Keratinocyte (primary cell): ENCODE measurements around the gene GDPD5.

ENCODE experiments used
- EZH2 ChIP-seq: IDR thresholded peaks from one replicate; pipeline ENCODE4 v1.6.1; 2012; ENCODE audit warnings: inconsistent platforms, mild to moderate bottlenecking, low read length, moderate library complexity
- TF ChIP-seq, protein P1 (sequence below), 3 experiments: IDR thresholded peaks in 1 of 3; conservative IDR thresholded peaks in 1 of 3; optimal IDR thresholded peaks in 1 of 3; 2 replicates in 2 of 3; 3 replicates in 1 of 3; pipeline versions ENCODE3 to v1.5.1; 2011; ENCODE audit warnings: low read length in 3 of 3, mild to moderate bottlenecking in 3 of 3, moderate library complexity in 2 of 3, control low read depth in 1 of 3, inconsistent platforms in 1 of 3; ENCODE audit not compliant: insufficient read depth in 2 of 3; ENCODE audit errors: extremely low read depth in 1 of 3

DNA sequence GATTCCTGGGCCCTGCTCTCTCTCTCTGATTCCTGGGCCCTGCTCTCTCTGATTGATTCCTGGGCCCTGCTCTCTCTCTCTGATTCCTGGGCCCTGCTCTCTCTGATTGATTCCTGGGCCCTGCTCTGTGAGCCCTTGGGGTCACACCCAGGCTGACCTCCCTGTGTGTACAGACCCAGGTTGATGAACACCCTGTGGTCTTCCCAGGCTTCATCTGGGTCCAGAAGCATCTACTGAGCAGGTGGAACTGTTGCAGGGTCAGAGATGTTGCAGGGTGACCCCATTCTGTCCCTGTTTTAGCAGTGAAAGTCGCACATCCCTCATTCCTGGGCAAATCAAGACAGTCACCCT, 16.3 kb upstream of the GDPD5 start:
- TF ChIP-seq, protein P1, sequence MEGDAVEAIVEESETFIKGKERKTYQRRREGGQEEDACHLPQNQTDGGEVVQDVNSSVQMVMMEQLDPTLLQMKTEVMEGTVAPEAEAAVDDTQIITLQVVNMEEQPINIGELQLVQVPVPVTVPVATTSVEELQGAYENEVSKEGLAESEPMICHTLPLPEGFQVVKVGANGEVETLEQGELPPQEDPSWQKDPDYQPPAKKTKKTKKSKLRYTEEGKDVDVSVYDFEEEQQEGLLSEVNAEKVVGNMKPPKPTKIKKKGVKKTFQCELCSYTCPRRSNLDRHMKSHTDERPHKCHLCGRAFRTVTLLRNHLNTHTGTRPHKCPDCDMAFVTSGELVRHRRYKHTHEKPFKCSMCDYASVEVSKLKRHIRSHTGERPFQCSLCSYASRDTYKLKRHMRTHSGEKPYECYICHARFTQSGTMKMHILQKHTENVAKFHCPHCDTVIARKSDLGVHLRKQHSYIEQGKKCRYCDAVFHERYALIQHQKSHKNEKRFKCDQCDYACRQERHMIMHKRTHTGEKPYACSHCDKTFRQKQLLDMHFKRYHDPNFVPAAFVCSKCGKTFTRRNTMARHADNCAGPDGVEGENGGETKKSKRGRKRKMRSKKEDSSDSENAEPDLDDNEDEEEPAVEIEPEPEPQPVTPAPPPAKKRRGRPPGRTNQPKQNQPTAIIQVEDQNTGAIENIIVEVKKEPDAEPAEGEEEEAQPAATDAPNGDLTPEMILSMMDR (optimal IDR thresholded peaks at IDR 0.05 in 1 of 3, IDR thresholded peaks at IDR 0.05 in 1 of 3, conservative IDR thresholded peaks at IDR 0.05 in 1 of 3; ENCODE audit: extremely low read depth in 1 of 3, insufficient read depth in 2 of 3, low read length in 3 of 3) = no peak
- no peak for TF ChIP-seq EZH2
